GM18951 (cell line): ENCODE measurements around the gene MTHFD2L.

ENCODE experiments used
- POLR2A ChIP-seq: IDR thresholded peaks from 4 replicates; pipeline ENCODE4 v1.6.1; 2011; ENCODE audit warnings: mild to moderate bottlenecking; ENCODE audit not compliant: insufficient read length, insufficient read depth; ENCODE audit errors: extremely low read depth
- in situ Hi-C: fragments of 300-500 bp; cut with MboI; formaldehyde crosslinking; loops from one replicate; pipeline ENCODE4 v1.12.0; 2022; ENCODE audit warnings: low sequenced_read_pairs, mixed read lengths, inconsistent platforms; ENCODE audit not compliant: unreplicated experiment

The MTHFD2L gene

GRCh38 chr4:74121643-74122579 lies 36.0 kb upstream of the MTHFD2L start:
- no peak for TF ChIP-seq POLR2A
- in situ Hi-C loops = no loop called here

- TF ChIP-seq POLR2A = no peak
- in situ Hi-C loops = no loop called here
Measured at GRCh38 chr4:74123065-74123728, 34.7 kb upstream of the MTHFD2L start.

- TF ChIP-seq POLR2A = no peak
- in situ Hi-C loops = no loop called here
Measured at GRCh38 chr4:74125029-74125428, 32.9 kb upstream of the MTHFD2L start.

- TF ChIP-seq POLR2A = no peak
- in situ Hi-C loops = no loop called here
Measured at GRCh38 chr4:74127745-74128144, 30.2 kb upstream of the MTHFD2L start.

- in situ Hi-C loops = loop anchor here (10.0 kb wide), 1 partner anchor 466 kb away; no protein-coding TSS in a partner anchor
Measured at GRCh38 chr4:74130843-74131242, 27.1 kb upstream of the MTHFD2L start.

- in situ Hi-C loops = loop anchor here (10.0 kb wide), 1 partner anchor 467 kb away; no protein-coding TSS in a partner anchor
Measured at GRCh38 chr4:74132188-74132587, 25.7 kb upstream of the MTHFD2L start.

GRCh38 chr4:74132944-74133343 lies 25.0 kb upstream of the MTHFD2L start:
- in situ Hi-C loops = loop anchor here (10.0 kb wide), 1 partner anchor 468 kb away; no protein-coding TSS in a partner anchor
- no peak for TF ChIP-seq POLR2A

GRCh38 chr4:74133786-74134499 lies 24.0 kb upstream of the MTHFD2L start:
- no peak for TF ChIP-seq POLR2A
- in situ Hi-C loops = loop anchor here (10.0 kb wide), 1 partner anchor 469 kb away; no protein-coding TSS in a partner anchor

- TF ChIP-seq POLR2A = no peak
- in situ Hi-C loops = loop anchor here (10.0 kb wide), 1 partner anchor 470 kb away; no protein-coding TSS in a partner anchor
Measured at GRCh38 chr4:74134500-74134852, 23.4 kb upstream of the MTHFD2L start.

- TF ChIP-seq POLR2A = no peak
- in situ Hi-C loops = no loop called here
Measured at GRCh38 chr4:74146581-74147129, 11.3 kb upstream of the MTHFD2L start.

GRCh38 chr4:74148205-74148604 lies 9.7 kb upstream of the MTHFD2L start:
- no peak for TF ChIP-seq POLR2A
- in situ Hi-C loops = no loop called here

GRCh38 chr4:74152836-74153235 lies 5.1 kb upstream of the MTHFD2L start:
- TF ChIP-seq POLR2A = no peak
- in situ Hi-C loops = no loop called here

- in situ Hi-C loops = no loop called here
- no peak for TF ChIP-seq POLR2A
Measured at GRCh38 chr4:74156521-74156920, 1.4 kb upstream of the MTHFD2L start.
